MG63 (cell line): Measurements from ENCODE around the gene ATPAF2. TPM values are rescaled to one million over a fixed set of nuclear protein-coding genes. Genes with fewer than 3 reads are reported as not detected.

ENCODE experiments used
- DNase-seq: peaks from one replicate; pipeline ENCODE4 v3.0.0-alpha.2; 2020
- H3K27me3 ChIP-seq: fragments of 250-450 bp; sonication (Bioruptor Pico); 2 replicates; pipeline ENCODE4 v1.5.1; 2020; ENCODE audit warnings: mild to moderate bottlenecking, moderate library complexity
- H3K36me3 ChIP-seq: fragments of 250-450 bp; sonication (Bioruptor Pico); 2 replicates; pipeline ENCODE4 v1.5.1; 2020; ENCODE audit warnings: mild to moderate bottlenecking, moderate library complexity
- H3K4me3 ChIP-seq: fragments of 250-450 bp; sonication (Bioruptor Pico); 2 replicates; pipeline ENCODE4 v1.5.1; 2020; ENCODE audit warnings: mild to moderate bottlenecking, moderate library complexity
- H3K9me3 ChIP-seq: fragments of 250-450 bp; sonication (Bioruptor Pico); 2 replicates; pipeline ENCODE4 v1.5.1; 2020; ENCODE audit warnings: mild to moderate bottlenecking, moderate library complexity
- total RNA-seq: library from RNA; depleted of rRNA; stranded (reverse); fragments of >200 nt; shearing (Covaris generic); gene quantifications from 2 replicates; pipeline ENCODE4 v1.2.3, GENCODE V29; 2014; ENCODE audit warnings: low replicate concordance; rRNA removed

ATPAF2 gene
- total RNA-seq, 1 experiment from 2014 or later = 39.0 TPM

- no peaks in the 10 kb centered on the region for H3K27me3 ChIP-seq
- no peaks in the 10 kb centered on the region for H3K9me3 ChIP-seq
- DNase-seq = no peak
- no peak overlapping the region for H3K4me3 ChIP-seq
- H3K36me3 ChIP-seq = no peaks in the 10 kb centered on the region
These were observed 56.2 kb downstream of the ATPAF2 start for GRCh38 chr17:17982801-17983200.

GRCh38 chr17:17981330-17981729, 57.6 kb downstream of the ATPAF2 start:
- no peak for DNase-seq
- Histone ChIP-seq H3K36me3 (no peaks in the 10 kb centered on the region), H3K9me3 (no peaks in the 10 kb centered on the region), H3K27me3 (no peaks in the 10 kb centered on the region), H3K4me3 (no peak overlapping the region)

- no peaks in the 10 kb centered on the region for H3K9me3 ChIP-seq
- no peak for DNase-seq
- no peak overlapping the region for H3K4me3 ChIP-seq
- H3K36me3 ChIP-seq = no peaks in the 10 kb centered on the region
- no peaks in the 10 kb centered on the region for H3K27me3 ChIP-seq
These were observed 59.2 kb downstream of the ATPAF2 start for GRCh38 chr17:17979778-17980177.

- DNase-seq = no peak
- Histone ChIP-seq H3K9me3 (no peaks in the 10 kb centered on the region), H3K36me3 (no peaks in the 10 kb centered on the region), H3K4me3 (no peak overlapping the region), H3K27me3 (no peaks in the 10 kb centered on the region)
These were observed 60.2 kb downstream of the ATPAF2 start for GRCh38 chr17:17978481-17979424.

- no peaks in the 10 kb centered on the region for H3K36me3 ChIP-seq
- DNase-seq = no peak
- H3K9me3 ChIP-seq = no peaks in the 10 kb centered on the region
- no peaks in the 10 kb centered on the region for H3K27me3 ChIP-seq
- no peak overlapping the region for H3K4me3 ChIP-seq
These were observed 61.9 kb downstream of the ATPAF2 start for GRCh38 chr17:17976931-17977570.

- no peak overlapping the region for H3K4me3 ChIP-seq
- no peaks in the 10 kb centered on the region for H3K27me3 ChIP-seq
- DNase-seq = no peak
- no peaks in the 10 kb centered on the region for H3K36me3 ChIP-seq
- H3K9me3 ChIP-seq = no peaks in the 10 kb centered on the region
These were observed 63.5 kb downstream of the ATPAF2 start for GRCh38 chr17:17975436-17975835.

- no peak for DNase-seq
- H3K9me3 ChIP-seq = no peaks in the 10 kb centered on the region
These were observed 66.1 kb downstream of the ATPAF2 start for GRCh38 chr17:17972952-17973254.

GRCh38 chr17:17972126-17972951, 66.6 kb downstream of the ATPAF2 start, which contains the start of the genes DRC3 and TOM1L2:
TSS of gene DRC3 (plus strand) at chr17:17972862. CDS start at chr17:17977599, 4,737 bp downstream.
TSS of gene TOM1L2 (minus strand) at chr17:17972400. CDS start at chr17:17972313, 87 bp downstream.
- Histone ChIP-seq H3K9me3 (no peaks in the 10 kb centered on the region), H3K36me3 (no peaks in the 10 kb centered on the region), H3K4me3 (peak within 1 kb of the TSS; percentile 89), H3K27me3 (no peaks in the 10 kb centered on the region)
- DNase-seq = peak; percentile 99

More at GRCh38 chr17:17972952-17973254, 66.1 kb downstream of the ATPAF2 start:
- H3K36me3 ChIP-seq = no peaks in the 10 kb centered on the region
- no peaks in the 10 kb centered on the region for H3K27me3 ChIP-seq
- peak overlapping the region; percentile 58 for H3K4me3 ChIP-seq

GRCh38 chr17:17971431-17972125, 67.4 kb downstream of the ATPAF2 start:
- Histone ChIP-seq H3K36me3 (no peaks in the 10 kb centered on the region), H3K27me3 (no peaks in the 10 kb centered on the region), H3K9me3 (no peaks in the 10 kb centered on the region), H3K4me3 (peak overlapping the region; percentile 89)
- peak; percentile 16 for DNase-seq

GRCh38 chr17:17970699-17971430, 68.1 kb downstream of the ATPAF2 start:
- H3K9me3 ChIP-seq = no peaks in the 10 kb centered on the region
- no peak for DNase-seq
- H3K36me3 ChIP-seq = no peaks in the 10 kb centered on the region
- H3K4me3 ChIP-seq = peak overlapping the region; percentile 89
- no peaks in the 10 kb centered on the region for H3K27me3 ChIP-seq

Other genes with a start within 250 kb of the ATPAF2 start
- 36.0 and 59.3 TPM in 2 replicates for gene SREBF1, start 202.2 kb downstream of the ATPAF2 start, total RNA-seq
- gene TOM1L2, start 66.8 kb downstream of the ATPAF2 start, total RNA-seq = 8.3 and 12.8 TPM in 2 replicates
- 1.3 TPM in 1 of 2 replicates, not detected in the other for gene DRC3, start 66.3 kb downstream of the ATPAF2 start, total RNA-seq
- 3.2 and 4.2 TPM in 2 replicates for gene GID4, start 240 bp upstream of the ATPAF2 start, total RNA-seq
- 28.4 and 41.5 TPM in 2 replicates for gene DRG2, start 48.8 kb upstream of the ATPAF2 start, total RNA-seq
- gene MYO15A, start 69.6 kb upstream of the ATPAF2 start, total RNA-seq = not detected in 2 replicates
- gene ALKBH5, start 144.7 kb upstream of the ATPAF2 start, total RNA-seq = 50.5 and 63.5 TPM in 2 replicates
- gene LLGL1, start 186.5 kb upstream of the ATPAF2 start, total RNA-seq = 12.5 and 14.4 TPM in 2 replicates
- 192 and 203 TPM in 2 replicates for gene FLII, start 219.6 kb upstream of the ATPAF2 start, total RNA-seq
- 3.2 and 19.9 TPM in 2 replicates for gene MIEF2, start 221.5 kb upstream of the ATPAF2 start, total RNA-seq